GM19035 (cell line): ENCODE results near the gene CPA3.

Source experiments
- ATAC-seq: cut with Tn5 transposase; IDR thresholded peaks from one replicate; pipeline ENCODE4 v1.9.1; 2021; ENCODE audit not compliant: unreplicated experiment

CPA3 gene

DNA sequence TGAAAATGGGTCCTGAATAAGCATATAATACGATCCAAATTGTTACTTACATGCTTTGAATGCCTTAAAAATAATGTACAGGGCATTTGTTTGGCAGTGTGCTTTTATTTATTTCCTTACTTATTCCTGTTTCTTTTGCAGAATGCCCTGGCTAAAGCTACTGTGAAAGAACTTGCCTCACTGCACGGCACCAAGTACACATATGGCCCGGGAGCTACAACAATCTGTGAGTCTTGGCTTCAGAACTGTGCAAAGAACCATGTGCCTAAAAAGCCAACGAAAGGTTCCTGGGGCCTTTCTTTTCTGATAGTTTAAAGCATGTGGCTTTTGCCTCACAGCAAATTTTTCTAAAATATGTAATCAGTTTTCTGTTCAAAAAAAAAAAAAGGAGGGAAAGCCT is 7.8 kb upstream of the CPA3 start:
- no peak for ATAC-seq

DNA sequence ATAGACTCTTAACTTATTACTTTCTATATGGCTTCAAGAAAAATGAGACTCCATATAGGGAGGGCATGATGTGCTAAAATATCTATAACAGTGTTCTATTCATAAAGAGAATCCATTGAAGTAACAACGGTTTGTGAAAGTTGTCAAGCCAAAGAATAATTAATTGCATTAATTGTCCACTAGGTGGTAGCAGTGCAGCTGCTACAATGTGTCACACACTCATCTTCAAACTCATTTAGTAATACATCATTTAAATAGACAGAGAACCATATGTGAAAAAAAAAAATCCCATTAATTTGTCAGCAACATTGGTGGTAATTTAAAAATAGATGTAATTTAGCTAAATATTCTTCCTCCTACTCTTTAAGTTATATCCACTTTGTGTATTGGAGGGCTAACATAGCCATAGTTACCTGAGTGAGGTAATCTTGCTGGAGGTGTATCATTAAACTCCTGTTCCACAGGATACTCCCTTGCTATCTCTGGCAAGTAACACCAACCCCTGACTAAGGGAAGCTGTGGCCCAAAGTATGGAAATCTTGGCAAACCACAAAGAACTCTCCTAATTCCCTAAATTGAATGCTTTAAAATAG is 3.7 kb upstream of the CPA3 start:
- peak; percentile 80 for ATAC-seq

GRCh38 chr3:148863297-148863696 is 1.8 kb upstream of the CPA3 start:
- ATAC-seq = no peak

GRCh38 chr3:148863814-148864213 is 1.3 kb upstream of the CPA3 start:
- no peak for ATAC-seq

GRCh38 chr3:148866261-148866660 is 1.2 kb downstream of the CPA3 start:
- no peak for ATAC-seq

GRCh38 chr3:148873270-148873927 is 8.3 kb downstream of the CPA3 start:
- no peak for ATAC-seq

DNA sequence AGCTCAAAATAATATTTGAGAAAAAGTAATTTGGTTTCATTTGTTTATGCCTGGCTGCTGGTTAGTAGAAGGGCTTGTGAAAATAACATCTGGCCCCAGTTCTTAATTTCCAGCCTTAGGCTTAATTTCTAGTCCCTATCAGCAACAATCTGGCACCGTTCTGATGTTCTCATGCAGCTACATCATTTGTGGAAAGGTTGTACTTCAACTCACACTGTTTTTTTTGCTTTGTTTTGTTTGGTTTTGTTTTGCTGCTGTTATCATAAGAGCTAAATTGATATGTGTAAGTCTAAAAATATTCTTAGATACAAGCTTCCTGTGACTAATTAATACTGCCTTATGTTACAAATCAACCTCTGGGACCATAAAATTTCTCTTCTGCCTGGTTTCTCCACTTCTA is 8.9 kb downstream of the CPA3 start:
- no peak for ATAC-seq

- ATAC-seq = no peak
These were observed 13.0 kb downstream of the CPA3 start for GRCh38 chr3:148878095-148878494.

DNA sequence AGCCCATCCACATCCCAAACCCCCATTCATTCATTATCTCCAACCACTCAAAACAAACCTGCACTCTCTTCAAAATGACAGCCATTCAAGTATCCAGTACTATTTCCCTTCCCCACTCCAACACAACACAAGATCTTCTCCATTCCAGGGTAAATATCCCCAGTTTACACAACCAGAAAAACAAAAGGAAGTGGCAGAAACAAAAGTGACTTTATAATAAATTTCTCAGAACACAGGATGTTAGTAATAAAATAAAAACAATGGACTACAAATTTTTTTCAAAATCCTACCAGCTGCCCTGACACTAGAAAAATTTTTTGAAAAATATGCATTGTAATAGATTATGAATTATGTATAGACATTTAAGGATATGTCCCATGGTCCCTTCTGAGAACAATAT is 14.2 kb downstream of the CPA3 start:
- no peak for ATAC-seq

GRCh38 chr3:148880681-148881080 is 15.6 kb downstream of the CPA3 start:
- no peak for ATAC-seq

DNA sequence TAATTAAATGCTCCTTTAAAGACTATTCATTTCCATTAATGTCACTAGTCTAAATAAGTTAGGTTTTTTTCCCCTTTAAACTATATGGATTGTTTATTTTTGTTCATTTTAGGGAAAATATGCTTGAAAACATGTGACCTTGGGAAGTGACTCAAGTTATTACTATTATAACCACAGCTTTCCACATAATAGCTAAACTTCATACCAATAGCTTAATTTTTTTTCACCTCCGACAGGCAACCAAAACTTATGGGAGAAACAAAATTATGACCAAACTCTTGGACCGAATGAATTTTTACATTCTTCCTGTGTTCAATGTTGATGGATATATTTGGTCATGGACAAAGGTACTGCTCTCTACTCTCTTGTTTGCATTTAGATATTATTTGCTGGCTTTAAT is 16.2 kb downstream of the CPA3 start:
- no peak for ATAC-seq

- ATAC-seq = no peak
These were observed 17.2 kb downstream of the CPA3 start for GRCh38 chr3:148882288-148882687.

DNA sequence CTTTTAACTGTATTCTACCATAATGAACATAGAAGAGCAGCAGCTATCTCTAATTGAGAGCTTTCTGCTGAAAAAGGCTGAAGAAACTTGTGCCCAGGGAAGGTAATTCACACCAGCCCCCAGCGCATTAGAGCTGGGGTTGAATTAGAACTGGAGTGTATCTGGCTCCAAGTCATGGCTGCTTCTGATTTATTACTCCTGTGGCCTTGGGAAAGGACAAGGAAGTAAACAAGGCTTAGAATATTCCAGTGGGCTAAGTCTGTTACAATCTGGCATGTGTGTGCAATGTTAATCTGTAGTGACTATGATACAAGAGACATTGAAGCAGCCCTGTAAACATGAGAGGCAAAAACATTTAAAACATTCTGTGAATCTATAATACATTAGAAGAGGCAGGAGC is 18.1 kb downstream of the CPA3 start:
- no peak for ATAC-seq

- ATAC-seq = no peak
These were observed 19.2 kb downstream of the CPA3 start for GRCh38 chr3:148884261-148884660.

DNA sequence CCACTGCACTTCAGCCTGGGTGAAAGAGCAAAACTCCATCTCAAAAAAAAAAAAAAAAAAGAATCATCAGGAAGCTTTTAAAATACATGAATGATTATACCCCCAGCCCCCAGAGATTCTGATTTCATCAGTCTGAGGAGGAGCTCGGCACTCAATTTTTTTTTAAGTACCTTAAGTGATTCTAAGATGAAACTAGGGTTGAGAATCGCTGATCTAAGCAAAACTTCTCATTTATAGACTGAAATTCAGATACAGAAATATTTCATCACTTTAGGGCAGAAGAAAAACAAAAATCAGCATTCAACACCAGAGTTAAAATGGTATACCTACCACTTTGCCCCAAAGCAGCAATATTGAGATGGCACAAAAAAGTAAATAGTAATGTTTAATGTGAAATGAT is 24.7 kb downstream of the CPA3 start:
- ATAC-seq = no peak

DNA sequence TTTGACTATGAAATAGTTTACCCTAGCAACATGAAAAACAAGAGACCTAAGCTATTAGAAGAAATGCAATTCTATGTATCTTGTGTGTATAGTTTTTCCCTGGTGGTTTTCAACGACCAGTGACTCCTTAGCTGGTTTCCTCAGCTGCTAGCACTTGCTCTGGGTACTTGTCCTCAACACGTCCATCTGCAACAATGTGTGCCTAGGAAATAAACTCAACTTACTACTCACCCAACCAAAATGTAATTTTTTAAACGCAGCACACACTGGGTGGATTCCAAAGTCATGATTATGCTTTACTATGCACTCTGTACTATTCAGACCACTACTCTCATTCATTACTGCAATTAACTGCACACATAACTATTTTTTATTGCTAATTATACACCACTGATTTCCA is 31.0 kb downstream of the CPA3 start:
- ATAC-seq = no peak

- no peak for ATAC-seq
These were observed 37.1 kb downstream of the CPA3 start for GRCh38 chr3:148901987-148902791.

- ATAC-seq = no peak
These were observed 37.9 kb downstream of the CPA3 start for GRCh38 chr3:148903022-148903442.

- no peak for ATAC-seq
These were observed 38.8 kb downstream of the CPA3 start for GRCh38 chr3:148903941-148904340.

DNA sequence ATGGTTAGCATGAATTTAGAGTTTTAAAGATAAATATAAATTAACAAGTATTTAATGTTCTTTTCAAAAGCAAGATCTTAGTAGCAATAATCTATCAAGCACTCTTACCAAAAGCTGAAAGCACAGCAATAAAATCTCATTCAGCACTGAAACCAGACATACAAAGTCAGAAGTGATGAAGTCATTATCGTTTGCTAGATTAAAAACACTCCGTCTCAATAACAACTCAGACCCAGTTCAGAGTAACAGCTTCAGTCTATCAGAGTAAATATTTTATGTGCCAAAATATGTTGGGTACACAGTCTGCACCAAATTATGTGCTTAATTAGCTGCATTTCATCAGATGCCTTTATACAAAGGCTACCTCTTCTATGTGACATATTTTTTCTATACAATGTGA is 41.6 kb downstream of the CPA3 start:
- no peak for ATAC-seq

GRCh38 chr3:148911173-148911572 is 46.1 kb downstream of the CPA3 start:
- no peak for ATAC-seq

- no peak for ATAC-seq
These were observed 46.5 kb downstream of the CPA3 start for GRCh38 chr3:148911592-148911991.
